ENCODE data around the gene PRR11.
A peak's percentile ranks its signal among the peaks of the same experiment; 100 is the strongest.
"Not testable (repeated sequence)": the region's sequence is repeated elsewhere in the genome, so short reads cannot be mapped to it uniquely, and the experiment has no call there.

PRR11 gene

GRCh38 chr17:59221159-59221847 is 65.8 kb downstream of the PRR11 start:
- peak; percentile 45 for DNase-seq

- DNase-seq: no peak
Measured at GRCh38 chr17:59223813-59224212, 68.3 kb downstream of the PRR11 start.

- not testable (repeated sequence) for DNase-seq
Measured at GRCh38 chr17:59228588-59228987, 73.0 kb downstream of the PRR11 start.

GRCh38 chr17:59230764-59231163 is 75.2 kb downstream of the PRR11 start:
- no peak for DNase-seq

GRCh38 chr17:59234631-59235030 is 79.1 kb downstream of the PRR11 start:
- no peak for DNase-seq

GRCh38 chr17:59238906-59239305 is 83.4 kb downstream of the PRR11 start:
- DNase-seq: no peak

- no peak for DNase-seq
Measured at GRCh38 chr17:59244081-59244480, 88.5 kb downstream of the PRR11 start.

Data from DMS53 (cell line).